Coronary artery (tissue), 2 donors: ENCODE measurements around the gene PDZD7.

Experiments used
- DNase-seq: peaks from one replicate; pipeline ENCODE4 v3.0.0-alpha.2; 2017; ENCODE audit warnings: low spot score
- H3K27ac ChIP-seq, 2 donors: fragments of 200-600 bp; sonication (generic); one replicate each; pipeline ENCODE4 v1.5.1; 2016 to 2019
- H3K4me3 ChIP-seq: fragments of 200-600 bp; sonication (generic); 2 replicates; pipeline ENCODE4 v1.5.1; 2016; ENCODE audit warnings: mild to moderate bottlenecking, moderate library complexity
- CTCF ChIP-seq: fragments of 200-600 bp; sonication (generic); IDR thresholded peaks from one replicate; pipeline ENCODE4 v1.5.1; 2019; ENCODE audit warnings: antibody characterized with exemption

The PDZD7 gene

GRCh38 chr10:101071267-101071884 lies 40.4 kb upstream of the PDZD7 start:
- no peak for TF ChIP-seq CTCF
- no peak for DNase-seq

GRCh38 chr10:101070098-101070497 lies 39.2 kb upstream of the PDZD7 start:
- DNase-seq, result no peak
- Histone ChIP-seq H3K27ac (no peak overlapping the region), H3K4me3 (no peak overlapping the region)
- no peak for TF ChIP-seq CTCF

More at GRCh38 chr10:101071267-101071884, 40.4 kb upstream of the PDZD7 start:
- Histone ChIP-seq H3K4me3 (no peak overlapping the region), H3K27ac (no peak overlapping the region)

GRCh38 chr10:101069441-101069840 lies 38.5 kb upstream of the PDZD7 start:
- H3K4me3 ChIP-seq, result no peak overlapping the region
- no peak for TF ChIP-seq CTCF
- H3K27ac ChIP-seq, result no peak overlapping the region
- DNase-seq, result no peak

- Histone ChIP-seq H3K4me3 (peak overlapping the region; percentile 76), H3K27ac (peak overlapping the region; percentile 76 to 91)
These were observed 36.6 kb upstream of the PDZD7 start for GRCh38 chr10:101067356-101068083.

GRCh38 chr10:101066896-101067355 lies 36.0 kb upstream of the PDZD7 start:
- TF ChIP-seq CTCF, result no peak
- Histone ChIP-seq H3K27ac (peak overlapping the region; percentile 76 to 91), H3K4me3 (peak overlapping the region; percentile 76)
- DNase-seq, result no peak

More at GRCh38 chr10:101067356-101068083, 36.6 kb upstream of the PDZD7 start:
- DNase-seq, result peak; percentile 85
- peak; percentile 46 for TF ChIP-seq CTCF

- peak; percentile 30 for TF ChIP-seq CTCF
- peak overlapping the region; percentile 76 for H3K4me3 ChIP-seq
- DNase-seq, result peak; percentile 91
- H3K27ac ChIP-seq, result peak overlapping the region; percentile 76 to 91
These were observed 35.4 kb upstream of the PDZD7 start for GRCh38 chr10:101066146-101066895.
